Lung microvascular endothelial cell (primary cell): ENCODE data around the gene BMP6. TPM values are rescaled to one million over a fixed set of nuclear protein-coding genes. Genes with fewer than 3 reads are reported as not detected.
"Not testable (repeated sequence)": the region's sequence is repeated elsewhere in the genome, so short reads cannot be mapped to it uniquely, and the experiment has no call there.

Experiments
- DNase-seq, 2 donors: peaks; one replicate each; pipeline versions ENCODE4 v3.0.0 to v3.0.0-alpha.2; 2010; ENCODE audit warnings: low read depth in 2 of 2
- total RNA-seq: library from RNA; depleted of rRNA; stranded (reverse); fragments of >200 nt; gene quantifications from 2 replicates; pipeline ENCODE4 v1.2.1, GENCODE V29; 2014

The BMP6 gene
- total RNA-seq, 1 donor from 2014 or later = 246 TPM

DNA sequence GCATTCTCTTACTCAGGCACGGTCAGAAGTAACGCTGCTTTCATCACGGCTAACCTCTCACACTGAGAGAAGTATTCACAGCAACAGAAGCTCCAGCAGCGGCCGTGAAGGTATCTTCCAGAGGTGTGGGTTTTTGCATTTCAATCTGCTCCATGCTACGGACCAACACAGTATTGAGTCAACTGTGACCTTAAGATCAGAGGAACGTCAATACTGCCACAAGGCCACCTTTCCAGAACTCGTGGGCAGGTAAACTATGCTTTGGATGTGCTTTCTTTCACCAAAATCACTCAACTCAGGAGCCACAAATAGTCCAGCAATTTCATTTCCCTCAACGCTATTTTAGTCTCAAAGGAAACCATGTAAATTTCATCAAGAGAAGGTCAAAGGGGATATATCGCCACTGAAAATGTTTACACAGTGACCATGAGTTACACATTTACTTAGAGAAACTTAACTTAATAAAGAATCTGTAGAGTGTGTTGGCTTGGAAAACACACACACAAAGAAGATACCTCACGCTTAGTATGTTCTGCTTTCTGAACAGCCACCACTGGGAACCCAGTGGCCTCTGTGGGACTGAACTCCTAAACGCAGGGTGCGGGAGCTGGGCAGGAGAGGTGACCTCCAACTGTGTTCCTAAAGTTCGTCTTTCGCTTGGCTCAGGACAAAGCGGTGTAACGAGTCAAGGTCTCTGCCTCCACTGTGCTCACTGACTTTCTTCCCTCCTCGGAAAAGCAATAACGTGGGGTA is 156.8 kb downstream of the BMP6 start:
- DNase-seq = peak in 1 of 2 donors; percentile 55

DNA sequence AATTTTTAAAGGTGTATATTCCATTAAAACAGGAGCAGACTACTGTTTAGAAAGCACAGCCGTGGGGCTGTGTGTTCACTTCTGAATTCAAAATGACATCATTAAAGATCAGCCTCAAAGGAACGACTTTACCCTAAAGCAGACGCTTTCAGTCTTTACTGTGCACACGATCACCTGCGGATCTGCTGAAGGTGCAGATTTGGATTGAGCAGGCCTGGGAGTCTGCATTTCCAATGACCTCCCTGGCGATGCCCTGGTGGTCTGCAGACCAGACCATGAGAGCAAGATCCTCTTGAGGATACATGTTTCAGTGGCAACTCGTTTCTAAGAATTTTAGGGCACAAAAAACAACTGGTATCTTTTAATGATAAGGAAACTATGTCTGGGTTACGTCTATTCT is 157.5 kb downstream of the BMP6 start:
- no peak for DNase-seq

DNA sequence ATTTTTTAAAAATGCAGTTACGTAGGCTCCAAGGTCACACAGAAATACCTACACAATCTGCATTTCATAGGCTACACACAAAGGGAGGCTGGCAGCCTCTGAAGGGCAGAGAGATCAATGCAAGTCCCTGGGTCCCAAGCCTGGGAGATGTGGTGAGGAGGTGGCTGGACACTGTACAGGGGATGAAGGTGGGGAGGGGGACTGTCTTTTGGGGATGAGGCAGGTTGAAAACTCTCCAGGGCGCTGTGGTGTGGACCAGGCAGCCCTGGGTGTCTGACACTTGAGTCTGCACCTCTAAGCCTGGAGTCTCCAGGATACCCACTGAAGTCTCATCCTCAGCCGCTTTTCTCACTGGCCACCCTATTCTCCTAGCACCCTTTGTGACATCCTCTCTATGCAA is 160.2 kb downstream of the BMP6 start:
- DNase-seq = no peak

DNA sequence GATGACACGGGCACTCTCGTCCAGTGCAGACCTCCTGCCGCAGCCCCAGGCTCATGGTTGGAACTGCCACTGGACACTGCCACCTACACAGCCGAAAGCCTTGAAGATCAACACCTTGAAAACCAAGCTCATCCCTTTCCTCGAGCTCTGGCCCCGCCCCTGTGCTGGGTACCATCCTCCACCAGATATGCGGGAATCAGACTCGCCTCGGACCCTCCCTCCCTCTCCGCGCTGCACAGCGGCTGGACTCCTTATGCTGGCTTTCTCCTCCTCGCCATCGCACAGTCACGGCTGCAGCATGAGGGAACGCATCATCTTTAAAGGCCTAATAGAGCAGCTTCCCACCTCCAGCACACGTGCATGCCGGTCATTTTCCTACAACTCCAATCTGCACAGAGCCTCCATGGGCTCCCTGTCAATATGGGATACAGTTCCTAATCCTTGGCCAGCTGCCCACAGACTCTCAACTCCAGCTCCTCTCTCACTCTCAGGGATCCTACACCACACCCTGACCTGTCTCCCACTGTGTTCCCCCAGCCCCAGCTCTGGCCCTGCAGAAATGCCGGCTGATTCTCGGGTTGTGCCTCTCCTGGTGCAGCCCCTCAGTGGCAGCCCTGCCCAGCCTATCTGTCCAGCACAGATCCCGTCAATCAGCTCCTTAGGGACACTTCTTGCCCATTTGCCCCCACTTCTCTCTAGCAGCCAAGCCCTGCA is 161.5 kb downstream of the BMP6 start:
- peak in 1 of 2 donors; percentile 55 for DNase-seq

DNA sequence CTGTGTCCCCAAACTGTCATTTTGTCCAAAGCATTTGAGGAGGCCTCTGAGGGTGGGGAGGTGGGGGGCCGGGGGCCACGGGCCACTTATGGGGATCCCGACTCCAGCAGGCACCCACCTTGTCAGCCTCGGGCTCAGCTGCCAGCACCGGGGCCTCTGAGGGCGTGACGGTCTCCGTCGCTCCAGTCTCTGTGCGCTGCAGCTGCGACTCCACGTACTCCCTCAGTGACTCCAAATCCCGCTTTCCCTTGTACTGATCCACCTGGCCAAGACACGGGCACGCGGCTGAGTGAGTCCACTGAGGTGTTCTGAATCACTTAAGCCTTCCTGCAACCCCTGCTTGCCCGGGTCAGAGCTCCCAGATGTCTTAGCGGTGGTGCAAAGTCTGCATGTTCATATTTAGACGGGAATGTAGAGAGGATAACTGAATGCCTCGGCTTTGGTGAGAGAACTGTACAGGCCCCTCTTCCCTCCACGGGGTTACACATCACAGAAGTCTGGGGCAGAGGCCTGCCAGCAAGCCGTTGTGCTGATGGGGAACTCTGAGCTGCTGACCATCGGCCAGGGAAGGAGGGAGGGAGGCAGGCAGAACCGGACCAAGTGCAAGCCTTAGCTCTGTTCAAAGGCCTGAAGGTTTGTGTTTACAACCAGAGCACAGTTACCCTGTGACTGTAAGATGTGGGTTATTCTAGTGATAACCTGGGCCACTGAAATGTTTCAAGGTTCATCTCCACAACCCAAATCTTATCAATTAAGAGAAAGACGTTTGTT is 162.9 kb downstream of the BMP6 start:
- DNase-seq = no peak

DNA sequence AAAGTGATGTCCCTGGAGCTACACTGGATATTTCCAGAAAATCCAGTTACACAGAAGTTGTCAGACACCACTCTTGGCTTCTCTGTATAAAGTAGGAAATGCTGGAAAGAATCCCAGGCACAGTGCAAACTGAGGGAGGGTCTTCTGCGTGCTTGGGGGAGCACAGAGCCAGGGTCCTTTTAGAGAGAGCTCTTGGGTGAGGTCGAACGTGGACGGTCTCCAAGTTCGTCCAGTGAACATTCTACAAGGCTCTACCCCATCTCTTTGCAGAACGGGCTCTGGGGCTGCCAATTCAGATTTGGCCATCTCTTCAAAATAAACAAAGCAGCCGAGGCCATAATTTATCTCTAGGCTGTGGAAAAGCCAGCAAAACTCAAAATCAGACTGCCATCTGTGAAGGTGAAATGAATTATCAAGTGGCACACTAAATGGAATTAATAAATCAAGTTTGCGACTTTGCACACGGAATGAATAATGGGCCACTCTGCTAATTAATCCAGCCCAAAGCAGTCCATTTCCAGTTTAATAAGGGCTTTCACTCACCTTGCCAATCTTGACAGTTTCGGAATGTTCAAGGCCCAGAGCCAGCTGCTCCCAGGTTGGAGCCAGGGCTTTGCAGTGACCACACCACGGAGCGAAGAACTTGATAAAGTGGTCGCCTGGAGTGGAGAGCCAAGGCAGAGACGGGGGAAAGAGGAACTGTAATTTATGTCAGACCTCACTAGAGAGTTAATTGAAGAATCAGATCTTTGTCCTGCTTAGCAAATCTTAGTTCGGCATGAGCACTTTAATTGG is 165.4 kb downstream of the BMP6 start:
- no peak for DNase-seq

DNA sequence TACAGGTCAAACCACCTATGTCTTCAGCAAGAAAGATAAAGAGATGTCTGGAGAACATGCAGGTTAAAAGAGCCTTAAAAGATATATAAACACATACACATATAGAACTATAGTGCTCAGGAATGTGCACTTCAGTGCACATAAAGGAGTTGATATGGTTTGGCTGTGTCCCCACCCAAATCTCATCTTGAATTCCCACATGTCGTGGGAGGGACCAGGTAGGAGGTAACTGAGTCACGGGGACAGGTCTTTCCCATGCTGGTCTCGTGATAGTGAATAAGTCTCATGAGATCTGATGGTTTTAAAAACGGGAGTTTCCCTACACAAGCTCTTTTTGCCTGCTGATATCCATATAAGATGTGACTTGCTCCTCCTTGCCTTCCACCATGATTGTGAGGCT is 166.5 kb downstream of the BMP6 start:
- not testable (repeated sequence) for DNase-seq

DNA sequence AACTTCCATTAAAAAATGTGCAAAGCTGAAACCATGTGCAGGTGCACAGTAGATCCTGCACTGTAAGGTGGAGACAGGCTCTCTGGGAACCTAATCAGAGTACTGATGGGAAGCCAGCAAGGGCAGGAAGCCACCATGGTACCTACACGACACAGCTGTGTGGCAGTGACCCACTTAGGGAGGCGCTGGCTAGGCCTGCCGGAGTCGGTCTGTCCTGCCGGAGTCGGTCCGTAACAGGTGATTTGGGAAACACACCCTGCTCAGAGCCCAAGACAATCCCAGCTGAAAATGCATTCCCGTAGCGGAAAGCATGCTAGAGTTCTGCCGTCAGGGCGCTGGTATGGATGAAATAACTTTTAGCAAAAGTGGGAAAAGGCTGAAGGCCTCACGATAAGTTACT is 167.4 kb downstream of the BMP6 start:
- no peak for DNase-seq

DNA sequence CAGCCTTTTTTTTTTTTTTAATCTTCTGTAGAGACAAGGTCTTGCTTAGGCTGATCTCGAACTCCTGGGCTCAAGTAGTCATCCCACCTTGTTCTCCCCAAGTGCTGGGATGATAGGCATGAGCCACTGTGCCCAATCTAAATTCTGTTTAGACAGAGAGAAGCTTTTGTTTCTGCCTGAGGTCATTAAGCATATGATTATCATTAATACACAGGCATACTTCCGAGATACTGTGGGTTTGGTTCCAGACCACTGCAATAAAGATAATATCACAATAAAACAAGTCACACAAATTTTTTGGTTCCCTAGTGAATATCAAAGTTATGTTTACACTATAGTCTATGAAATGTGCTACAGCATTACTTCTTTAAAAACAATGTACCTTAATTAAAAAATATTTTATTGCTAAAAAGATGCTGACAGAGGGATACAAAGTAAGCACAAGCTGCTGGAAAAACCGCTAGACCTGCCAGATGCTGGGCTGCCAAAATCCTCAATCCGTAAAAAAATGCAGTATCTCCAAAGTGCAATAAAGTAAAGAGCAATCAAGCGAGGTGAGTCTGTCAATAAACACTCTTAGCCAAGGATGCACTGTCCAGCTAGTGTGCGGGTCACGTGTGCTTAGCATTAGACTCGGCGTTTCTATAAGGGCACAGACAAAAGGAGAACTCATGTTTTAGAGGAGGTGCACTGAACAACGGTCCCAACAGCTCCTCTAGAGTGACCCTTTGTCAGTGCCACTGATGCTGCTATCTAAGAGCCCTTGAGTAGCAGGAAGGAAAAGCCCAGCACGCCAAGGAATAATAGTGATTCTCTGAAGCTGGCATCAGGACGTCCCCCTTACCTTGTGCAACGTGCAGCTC is 168.6 kb downstream of the BMP6 start:
- DNase-seq = no peak

DNA sequence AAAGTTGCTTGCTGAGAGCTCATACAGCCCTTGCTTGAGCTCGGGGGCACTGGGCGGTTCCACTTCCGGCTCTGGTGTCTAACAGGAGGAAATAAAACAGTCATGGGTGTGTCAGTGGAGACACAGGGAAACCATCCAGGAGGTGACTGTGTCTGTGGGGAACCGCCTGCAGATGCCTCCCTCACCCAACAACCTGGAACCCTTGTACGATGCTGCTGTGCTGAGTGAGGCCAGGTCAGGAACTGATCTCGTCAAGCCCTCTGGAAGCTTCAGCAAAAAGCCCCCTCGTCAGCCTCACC is 169.2 kb downstream of the BMP6 start:
- DNase-seq = peak in 1 of 2 donors; percentile 38

DNA sequence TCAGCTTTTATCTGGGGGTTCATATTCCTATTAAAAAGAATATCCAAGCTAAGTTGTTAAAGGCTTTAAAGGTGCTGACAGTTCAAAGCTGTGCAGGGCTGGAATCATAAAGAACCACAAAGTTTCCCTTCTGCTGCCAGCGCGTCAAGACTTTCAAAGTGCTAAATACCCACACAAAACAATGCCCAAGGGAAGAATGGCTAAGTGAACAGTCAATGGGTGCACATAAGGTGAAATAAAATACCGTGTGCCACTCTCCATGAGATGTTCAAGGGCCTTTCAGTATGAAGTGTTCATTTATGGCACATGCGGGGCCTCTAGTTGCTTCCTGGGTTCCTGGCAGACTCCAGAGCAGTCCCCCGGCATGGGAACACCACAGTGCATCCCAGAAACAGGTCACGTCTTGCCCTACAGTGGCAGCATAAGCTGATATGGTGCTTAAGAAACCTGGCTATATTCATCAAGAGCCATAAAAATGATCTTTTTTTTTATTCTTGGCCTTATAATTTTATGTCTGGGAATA is 170.6 kb downstream of the BMP6 start:
- no peak for DNase-seq

DNA sequence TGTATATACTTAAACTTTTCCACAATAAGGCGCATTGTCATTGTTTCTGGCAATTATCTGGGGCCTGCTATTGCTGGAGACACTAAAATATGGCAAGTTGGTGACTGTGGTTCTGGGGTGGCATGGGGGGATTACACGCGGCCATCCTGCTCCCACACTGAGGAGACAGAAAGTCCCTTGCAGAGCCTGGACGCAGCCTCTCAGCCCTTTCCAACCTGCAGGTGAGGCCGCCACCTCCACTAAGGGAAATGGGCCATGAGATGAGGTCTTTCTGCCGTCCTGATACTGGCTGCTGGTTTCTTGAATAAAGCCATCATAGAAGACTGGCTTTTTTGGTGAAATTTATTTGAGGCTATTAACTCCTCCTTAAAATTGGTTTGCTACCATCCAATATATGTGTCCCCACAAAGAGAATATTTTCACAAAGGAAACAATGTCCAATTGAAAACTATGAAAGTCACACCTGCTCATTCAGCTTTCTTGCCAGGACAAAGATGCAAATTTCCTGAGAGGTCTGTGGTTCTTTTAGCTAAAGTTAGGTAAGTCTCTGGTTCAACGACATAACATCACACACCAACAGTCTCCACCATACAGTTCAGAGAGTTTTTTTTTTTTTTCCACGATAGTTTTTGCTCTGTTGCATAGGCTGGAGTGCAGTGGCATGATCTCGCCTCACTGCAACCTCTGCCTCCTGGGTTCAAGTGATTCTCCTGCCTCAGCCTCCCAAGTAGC is 171.7 kb downstream of the BMP6 start:
- no peak for DNase-seq

DNA sequence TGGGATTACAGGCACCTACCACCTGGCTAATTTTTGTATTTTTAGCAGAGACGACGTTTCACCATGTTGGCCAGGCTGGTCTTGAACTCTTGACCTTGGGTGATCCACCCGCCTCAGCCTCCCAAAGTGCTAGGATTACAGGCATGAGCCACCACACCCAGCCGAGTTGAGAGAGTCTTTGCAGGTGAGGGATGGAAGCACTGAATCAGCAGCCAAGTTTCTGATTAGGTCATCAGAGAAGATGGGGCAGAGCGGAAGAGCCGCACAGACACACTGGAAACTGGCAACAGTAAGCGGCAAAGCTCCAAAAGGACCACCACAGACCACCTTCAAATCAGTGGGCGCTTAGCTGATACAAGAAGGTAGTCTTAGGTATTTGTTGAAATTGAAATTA is 172.3 kb downstream of the BMP6 start:
- DNase-seq = not testable (repeated sequence)

DNA sequence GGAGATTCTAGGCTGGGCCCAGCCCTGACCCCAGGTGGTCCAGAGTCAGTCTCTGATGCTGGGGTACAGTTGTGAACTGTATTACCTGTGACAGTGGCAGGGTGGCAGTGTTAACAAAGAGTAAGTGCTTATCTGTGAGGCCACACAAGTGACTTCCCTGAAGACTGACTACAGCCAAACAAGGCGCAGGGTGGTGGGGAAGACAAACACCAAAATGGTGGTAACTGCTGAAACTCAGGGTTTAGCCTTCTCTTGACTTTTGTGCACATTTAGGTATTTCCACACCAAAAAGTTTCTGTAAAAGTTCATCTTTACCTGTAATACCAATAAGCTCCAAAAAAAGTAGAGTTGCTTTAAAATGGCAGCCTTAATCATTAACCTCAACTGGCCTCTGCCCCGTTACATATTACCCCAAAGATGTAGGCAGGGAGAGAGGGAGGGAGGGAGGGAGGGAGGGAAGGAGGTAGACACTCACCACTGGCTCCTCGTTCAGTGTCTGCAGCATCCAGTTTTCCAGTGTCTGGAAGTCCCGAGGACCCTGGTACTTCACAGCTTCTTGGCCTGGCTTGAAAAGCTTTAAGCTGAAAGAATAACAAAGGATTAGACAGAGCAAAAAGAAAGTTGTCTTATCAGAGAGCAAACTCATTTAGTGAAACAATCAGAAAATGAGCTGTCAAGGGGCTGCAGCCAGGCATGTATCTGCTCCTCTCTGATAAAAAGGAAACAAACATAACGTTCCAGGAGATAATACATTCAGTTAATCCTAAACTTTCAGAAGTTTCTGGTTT is 173.4 kb downstream of the BMP6 start:
- DNase-seq = peak in 1 of 2 donors; percentile 40

DNA sequence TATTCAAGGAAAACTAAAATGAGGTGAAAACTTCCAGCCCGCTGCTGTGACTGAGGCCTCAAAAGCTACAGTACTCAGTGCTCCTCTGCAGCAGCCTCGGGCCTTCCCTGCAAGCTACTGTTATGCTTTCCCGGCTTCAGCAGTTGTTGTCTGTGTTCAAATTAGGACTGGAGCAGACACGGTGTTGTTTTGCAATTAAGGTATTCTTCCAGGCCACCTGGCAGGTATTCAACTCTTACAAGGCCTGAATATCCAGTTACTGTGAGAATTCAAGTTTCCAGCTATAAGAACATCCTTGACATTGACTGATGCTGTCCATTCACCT is 174.0 kb downstream of the BMP6 start:
- no peak for DNase-seq

DNA sequence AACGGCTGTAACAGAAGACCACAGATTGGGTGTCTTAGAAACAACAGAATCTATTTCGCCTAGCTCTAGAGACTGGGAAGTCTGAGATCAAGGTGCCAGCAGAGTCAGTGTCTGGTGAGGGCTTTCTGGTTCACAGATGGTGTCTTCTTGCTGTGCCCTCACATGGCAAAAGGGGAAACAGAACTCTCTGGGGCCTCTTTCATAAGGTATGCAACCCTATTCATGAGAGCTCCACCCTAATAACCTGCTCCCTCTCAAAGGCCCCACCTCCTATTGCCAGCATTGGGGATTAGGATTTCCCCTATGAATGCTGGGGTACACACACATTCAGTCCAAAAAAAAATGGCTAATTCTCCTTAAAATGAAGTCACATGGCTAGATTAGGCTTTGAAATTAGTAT is 174.7 kb downstream of the BMP6 start:
- no peak for DNase-seq

DNA sequence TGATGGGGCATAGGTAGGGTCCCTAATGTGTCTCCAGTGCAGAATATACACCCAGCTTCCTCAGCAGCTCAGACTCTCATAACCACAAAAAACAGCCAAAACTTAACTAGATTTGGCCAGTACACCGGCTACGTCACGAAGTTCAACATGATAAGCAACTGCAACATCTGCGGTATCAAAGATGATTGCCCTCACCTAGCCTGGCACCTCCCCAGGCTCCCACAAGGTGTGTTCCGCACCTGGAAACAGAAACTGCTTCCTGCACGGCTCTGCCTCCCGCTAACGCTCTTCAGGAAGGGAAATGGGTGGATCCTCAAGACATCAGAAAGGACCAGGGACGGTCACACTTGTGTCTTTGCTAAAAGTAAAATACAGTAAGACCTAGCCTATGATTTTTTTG is 175.2 kb downstream of the BMP6 start:
- DNase-seq = no peak

DNA sequence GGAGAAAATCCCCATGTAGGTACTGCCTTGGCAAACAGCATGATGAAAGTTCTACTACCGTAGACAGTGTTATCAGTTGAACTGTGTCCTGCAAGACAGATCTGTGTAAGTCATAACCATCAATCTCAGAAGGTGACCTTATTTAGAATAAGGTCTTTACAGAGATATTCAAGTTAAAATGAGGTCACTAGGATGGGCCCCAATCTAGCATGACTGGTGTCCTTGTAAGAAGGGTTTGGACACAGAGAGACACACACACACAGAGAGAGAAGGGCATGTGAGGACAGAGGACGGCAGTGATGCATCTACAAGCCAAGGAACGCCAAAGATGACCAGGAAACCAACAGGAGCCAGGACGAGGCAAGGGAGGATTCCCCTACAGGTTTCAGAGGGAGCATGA is 175.9 kb downstream of the BMP6 start:
- DNase-seq = no peak

DNA sequence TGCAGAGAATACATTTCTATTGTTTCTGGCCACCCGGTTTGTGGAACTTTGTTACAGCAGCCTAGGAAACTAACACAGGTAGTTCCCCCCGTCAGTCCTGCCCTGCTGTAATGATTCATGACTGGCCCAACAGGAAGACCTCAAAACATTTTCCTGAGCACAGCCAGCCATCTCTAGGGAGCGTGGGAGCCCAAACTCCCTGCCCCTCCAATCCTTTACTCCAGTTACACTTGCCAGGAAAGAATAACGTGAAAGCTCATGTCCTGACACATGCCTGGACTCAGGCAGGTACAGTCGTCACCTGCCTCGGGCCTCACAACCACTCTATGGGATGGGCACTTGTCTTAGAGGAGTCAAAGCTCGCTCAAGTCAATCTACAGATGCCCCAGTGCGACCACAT is 176.3 kb downstream of the BMP6 start:
- DNase-seq = peak in 1 of 2 donors; percentile 88
